Lower leg skin (tissue), 4 donors: ENCODE results near the gene PALS2. TPM values are rescaled to one million over a fixed set of nuclear protein-coding genes. Genes with fewer than 3 reads are reported as not detected.

ENCODE experiments used
- DNase-seq, 2 donors: peaks; one replicate each; pipeline ENCODE4 v3.0.0-alpha.2; 2019; ENCODE audit warnings: low spot score in 2 of 2
- H3K4me3 ChIP-seq: fragments of 200-600 bp; sonication (generic); 2 replicates; pipeline ENCODE4 v1.5.1; 2017; ENCODE audit warnings: mild to moderate bottlenecking, low read depth; ENCODE audit not compliant: poor library complexity, severe bottlenecking
- POLR2A ChIP-seq, 2 donors: fragments of 450-650 bp; IDR thresholded peaks; one replicate each; pipeline ENCODE4 v1.6.1; 2016 to 2017; ENCODE audit warnings: antibody characterized with exemption in 2 of 2, mild to moderate bottlenecking in 1 of 2, moderate library complexity in 1 of 2
- WGBS, 2 donors: methylation state at CpG; one replicate each; pipeline ENCODE4 v1.1.5; 2018; 5-methylcytosine and 5-hydroxymethylcytosine counted together
- intact Hi-C: fragments of 100-400 bp; cut with DNase I; formaldehyde crosslinking; loops from one replicate; pipeline ENCODE4 v1.15.0; 2023; ENCODE audit warnings: low total_unique reads
- total RNA-seq, 4 donors: library from RNA; depleted of rRNA; stranded (reverse); fragments of >200 nt; gene quantifications; one replicate each; pipeline ENCODE4 v1.1.0, GENCODE V29; 2016
- TF ChIP-seq, protein P1 (sequence below), 3 donors: fragments of 450-650 bp; IDR thresholded peaks; one replicate each; pipeline ENCODE4 v1.5.1; 2016; ENCODE audit warnings: antibody characterized with exemption in 3 of 3, mild to moderate bottlenecking in 3 of 3, moderate library complexity in 2 of 3

PALS2 gene
- total RNA-seq, 4 donors from 2014 or later, result 2.7 to 8.5 (median 6.6) TPM

GRCh38 chr7:24574950-24575349 is 1.7 kb downstream of the PALS2 start:
- no peak overlapping the region for H3K4me3 ChIP-seq
- intact Hi-C loops, result no loop called here
- TF ChIP-seq POLR2A (IDR thresholded peaks at IDR 0.05), result no peak
- no peak for DNase-seq
- WGBS, 2 donors, result 93 to 94% methylated on average over 4 of the region's 4 CpGs

DNA sequence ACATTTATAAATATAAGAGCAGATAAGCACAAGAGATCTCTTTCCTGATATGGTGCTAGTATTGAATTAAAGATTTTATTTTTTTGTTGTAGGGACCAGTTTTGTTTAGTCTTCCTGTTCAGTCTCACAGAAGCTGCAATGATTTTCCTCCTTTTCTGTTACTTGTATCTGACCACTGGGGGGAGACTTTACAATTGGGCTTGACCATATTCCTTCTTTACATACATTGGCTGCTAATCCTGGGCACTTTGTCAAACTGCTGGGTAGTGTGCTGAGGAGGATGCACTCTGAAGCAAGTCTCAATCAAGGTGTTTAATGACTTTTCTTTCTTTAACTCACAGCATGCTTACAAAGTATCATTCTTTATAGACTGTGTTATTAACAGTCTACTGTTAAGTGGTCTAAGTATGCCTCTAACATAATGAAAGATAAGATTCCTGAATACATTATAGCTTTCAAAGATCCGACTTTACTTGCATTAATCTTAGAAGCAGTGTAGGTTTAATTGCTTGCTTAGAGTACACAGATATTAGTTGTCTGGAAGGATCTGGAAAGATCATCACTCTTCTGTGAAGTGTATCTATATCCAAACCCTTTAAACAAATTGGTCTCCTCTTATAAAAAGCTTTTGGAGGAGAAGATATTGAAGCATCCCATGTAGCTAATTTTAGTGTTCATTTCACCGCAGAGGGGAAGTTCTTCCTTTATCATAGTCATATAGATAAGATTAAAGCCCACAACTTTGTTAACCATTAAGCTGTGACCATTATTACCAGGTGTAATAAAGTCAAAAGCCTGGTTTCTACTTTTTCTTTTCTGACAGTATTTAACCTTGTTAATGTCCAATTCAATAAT is 3.1 kb downstream of the PALS2 start:
- no peak for DNase-seq
- 58 to 60% methylated on average over 2 of the region's 2 CpGs for WGBS, 2 donors
- intact Hi-C loops, result no loop called here

DNA sequence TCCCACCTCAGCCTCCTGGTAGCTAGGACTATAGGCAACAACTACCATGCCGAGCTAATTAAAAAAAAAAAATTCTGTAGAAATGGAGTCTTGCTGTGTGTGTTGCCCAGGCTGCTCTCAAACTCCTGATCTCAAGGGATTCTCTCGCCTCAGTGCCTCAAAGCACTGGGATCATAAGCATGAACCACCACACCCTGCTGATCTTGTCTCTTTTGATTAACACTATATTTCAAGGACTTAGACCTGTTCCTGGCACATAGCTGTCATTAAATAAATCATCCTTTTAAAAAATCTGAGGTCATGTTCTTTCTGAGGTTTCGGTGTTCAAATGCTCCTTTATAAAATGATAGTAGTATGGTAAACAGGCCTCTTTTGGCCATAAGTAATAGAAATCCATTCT is 4.8 kb downstream of the PALS2 start:
- DNase-seq, result no peak
- TF ChIP-seq POLR2A (IDR thresholded peaks at IDR 0.05), result no peak
- WGBS, 2 donors, result 87 to 88% methylated on average over 3 of the region's 3 CpGs
- no peak overlapping the region for H3K4me3 ChIP-seq
- intact Hi-C loops, result no loop called here

More for the DNA sequence above, 3.1 kb downstream of the PALS2 start:
- TF ChIP-seq POLR2A (IDR thresholded peaks at IDR 0.05), result no peak
- TF ChIP-seq, protein P1, sequence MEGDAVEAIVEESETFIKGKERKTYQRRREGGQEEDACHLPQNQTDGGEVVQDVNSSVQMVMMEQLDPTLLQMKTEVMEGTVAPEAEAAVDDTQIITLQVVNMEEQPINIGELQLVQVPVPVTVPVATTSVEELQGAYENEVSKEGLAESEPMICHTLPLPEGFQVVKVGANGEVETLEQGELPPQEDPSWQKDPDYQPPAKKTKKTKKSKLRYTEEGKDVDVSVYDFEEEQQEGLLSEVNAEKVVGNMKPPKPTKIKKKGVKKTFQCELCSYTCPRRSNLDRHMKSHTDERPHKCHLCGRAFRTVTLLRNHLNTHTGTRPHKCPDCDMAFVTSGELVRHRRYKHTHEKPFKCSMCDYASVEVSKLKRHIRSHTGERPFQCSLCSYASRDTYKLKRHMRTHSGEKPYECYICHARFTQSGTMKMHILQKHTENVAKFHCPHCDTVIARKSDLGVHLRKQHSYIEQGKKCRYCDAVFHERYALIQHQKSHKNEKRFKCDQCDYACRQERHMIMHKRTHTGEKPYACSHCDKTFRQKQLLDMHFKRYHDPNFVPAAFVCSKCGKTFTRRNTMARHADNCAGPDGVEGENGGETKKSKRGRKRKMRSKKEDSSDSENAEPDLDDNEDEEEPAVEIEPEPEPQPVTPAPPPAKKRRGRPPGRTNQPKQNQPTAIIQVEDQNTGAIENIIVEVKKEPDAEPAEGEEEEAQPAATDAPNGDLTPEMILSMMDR (IDR thresholded peaks at IDR 0.05), result no peak
- no peak overlapping the region for H3K4me3 ChIP-seq

GRCh38 chr7:24580283-24580946 is 7.2 kb downstream of the PALS2 start:
- 54 to 64% methylated on average over 2 of the region's 2 CpGs for WGBS, 2 donors

DNA sequence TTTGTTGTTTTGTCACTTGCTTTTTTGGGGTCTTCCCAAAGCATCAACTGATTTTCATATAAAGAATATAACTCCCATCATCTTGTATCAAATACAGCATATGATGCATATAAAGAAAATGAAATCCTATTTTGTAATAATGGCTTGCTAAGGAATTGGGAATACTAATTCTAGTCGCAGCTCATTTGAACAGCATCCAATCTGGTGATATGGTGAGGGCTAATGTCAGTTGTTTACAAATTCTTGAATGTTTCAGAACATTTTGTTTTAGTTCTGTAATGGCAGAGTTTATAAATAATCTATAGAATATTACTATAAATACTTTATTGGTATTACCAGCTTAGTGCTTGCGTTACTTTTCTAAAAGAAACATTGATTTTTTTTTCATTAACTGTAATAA is 8.9 kb downstream of the PALS2 start:
- WGBS, 2 donors, result 89 to 92% methylated on average over 2 of the region's 2 CpGs
- intact Hi-C loops, result no loop called here
- H3K4me3 ChIP-seq, result no peak overlapping the region
- no peak for DNase-seq
- TF ChIP-seq, protein P1 (IDR thresholded peaks at IDR 0.05), result no peak
- TF ChIP-seq POLR2A (IDR thresholded peaks at IDR 0.05), result no peak

More at GRCh38 chr7:24580283-24580946, 7.2 kb downstream of the PALS2 start:
- TF ChIP-seq, protein P1 (IDR thresholded peaks at IDR 0.05), result no peak
- TF ChIP-seq POLR2A (IDR thresholded peaks at IDR 0.05), result no peak
- intact Hi-C loops, result no loop called here
- no peak for DNase-seq
- H3K4me3 ChIP-seq, result no peak overlapping the region

GRCh38 chr7:24587853-24588252 is 14.6 kb downstream of the PALS2 start:
- intact Hi-C loops, result no loop called here
- TF ChIP-seq, protein P1 (IDR thresholded peaks at IDR 0.05), result no peak
- TF ChIP-seq POLR2A (IDR thresholded peaks at IDR 0.05), result no peak
- no peak overlapping the region for H3K4me3 ChIP-seq
- DNase-seq, result no peak
- 82 to 92% methylated on average over 3 of the region's 3 CpGs for whole genome bisulfite sequencing, 2 donors
